ENCODE measurements around the gene PLXNA2.

GRCh38 chr1:208250613-208251012 is 6.4 kb upstream of the PLXNA2 start:
- TF ChIP-seq, protein P1, sequence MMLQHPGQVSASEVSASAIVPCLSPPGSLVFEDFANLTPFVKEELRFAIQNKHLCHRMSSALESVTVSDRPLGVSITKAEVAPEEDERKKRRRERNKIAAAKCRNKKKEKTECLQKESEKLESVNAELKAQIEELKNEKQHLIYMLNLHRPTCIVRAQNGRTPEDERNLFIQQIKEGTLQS (IDR thresholded peaks at IDR 0.05) = no peak
- no peak for TF ChIP-seq POLR2A (IDR thresholded peaks at IDR 0.05; ENCODE audit: borderline replicate concordance, extremely low read depth, insufficient read depth, insufficient read length)
- no peak for TF ChIP-seq RAD21 (IDR thresholded peaks at IDR 0.05; ENCODE audit: low read depth)
- TF ChIP-seq, protein P2, sequence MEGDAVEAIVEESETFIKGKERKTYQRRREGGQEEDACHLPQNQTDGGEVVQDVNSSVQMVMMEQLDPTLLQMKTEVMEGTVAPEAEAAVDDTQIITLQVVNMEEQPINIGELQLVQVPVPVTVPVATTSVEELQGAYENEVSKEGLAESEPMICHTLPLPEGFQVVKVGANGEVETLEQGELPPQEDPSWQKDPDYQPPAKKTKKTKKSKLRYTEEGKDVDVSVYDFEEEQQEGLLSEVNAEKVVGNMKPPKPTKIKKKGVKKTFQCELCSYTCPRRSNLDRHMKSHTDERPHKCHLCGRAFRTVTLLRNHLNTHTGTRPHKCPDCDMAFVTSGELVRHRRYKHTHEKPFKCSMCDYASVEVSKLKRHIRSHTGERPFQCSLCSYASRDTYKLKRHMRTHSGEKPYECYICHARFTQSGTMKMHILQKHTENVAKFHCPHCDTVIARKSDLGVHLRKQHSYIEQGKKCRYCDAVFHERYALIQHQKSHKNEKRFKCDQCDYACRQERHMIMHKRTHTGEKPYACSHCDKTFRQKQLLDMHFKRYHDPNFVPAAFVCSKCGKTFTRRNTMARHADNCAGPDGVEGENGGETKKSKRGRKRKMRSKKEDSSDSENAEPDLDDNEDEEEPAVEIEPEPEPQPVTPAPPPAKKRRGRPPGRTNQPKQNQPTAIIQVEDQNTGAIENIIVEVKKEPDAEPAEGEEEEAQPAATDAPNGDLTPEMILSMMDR (IDR thresholded peaks at IDR 0.05 in 2 of 3, conservative IDR thresholded peaks at IDR 0.05 in 1 of 3; ENCODE audit: borderline replicate concordance in 1 of 3, insufficient read depth in 1 of 3, low read depth in 2 of 3, low read length in 2 of 3) = no peak

Measured in HCT116 (cell line).